ENCODE data around the gene PPIA.
"Not testable (repeated sequence)": the region's sequence is repeated elsewhere in the genome, so short reads cannot be mapped to it uniquely, and the experiment has no call there.

PPIA gene

DNA sequence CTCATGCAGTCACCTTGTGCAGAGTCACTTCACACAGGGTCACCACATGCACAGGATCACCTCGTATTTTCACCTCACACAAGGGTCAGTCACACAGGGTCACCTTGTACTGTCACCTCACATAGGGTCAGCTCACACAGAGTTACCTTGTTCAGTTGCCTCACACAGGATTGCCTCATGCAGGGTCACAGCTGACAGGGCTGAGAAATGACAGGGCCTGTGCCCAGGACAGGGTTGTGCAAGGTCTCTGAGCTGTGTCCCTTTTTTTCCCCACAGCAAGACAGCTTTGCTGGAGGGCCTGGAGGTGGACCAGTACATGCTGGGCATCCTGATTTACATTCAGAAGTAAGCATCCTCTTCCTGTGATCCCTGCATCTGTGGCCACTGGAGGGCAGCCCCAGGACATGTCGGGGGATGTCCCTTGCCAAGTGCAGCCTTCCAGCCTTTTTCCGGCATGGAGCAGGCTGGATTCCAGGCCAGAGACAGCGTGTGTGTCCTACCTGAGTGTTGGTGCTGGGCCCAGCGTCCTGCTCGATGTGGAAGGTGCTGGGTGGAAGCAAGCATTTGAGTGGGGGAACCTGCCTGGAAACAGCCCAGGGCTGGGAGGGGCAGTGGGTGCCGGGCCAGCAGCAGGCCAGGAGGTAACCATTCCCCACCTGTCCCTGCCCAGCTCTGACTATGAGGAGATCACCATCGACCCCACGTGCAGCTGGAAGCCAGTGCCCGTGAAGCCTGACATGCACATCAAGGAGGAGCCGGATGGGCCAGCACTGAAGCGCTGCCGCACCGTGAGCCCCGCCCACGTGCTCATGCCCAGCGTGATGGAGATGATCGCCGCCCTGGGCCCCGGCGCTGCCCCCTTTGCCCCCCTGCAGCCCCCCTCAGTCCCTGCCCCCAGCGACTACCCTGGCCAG lies 31.6 kb upstream of the PPIA start:
- no peak for DNase-seq

DNA sequence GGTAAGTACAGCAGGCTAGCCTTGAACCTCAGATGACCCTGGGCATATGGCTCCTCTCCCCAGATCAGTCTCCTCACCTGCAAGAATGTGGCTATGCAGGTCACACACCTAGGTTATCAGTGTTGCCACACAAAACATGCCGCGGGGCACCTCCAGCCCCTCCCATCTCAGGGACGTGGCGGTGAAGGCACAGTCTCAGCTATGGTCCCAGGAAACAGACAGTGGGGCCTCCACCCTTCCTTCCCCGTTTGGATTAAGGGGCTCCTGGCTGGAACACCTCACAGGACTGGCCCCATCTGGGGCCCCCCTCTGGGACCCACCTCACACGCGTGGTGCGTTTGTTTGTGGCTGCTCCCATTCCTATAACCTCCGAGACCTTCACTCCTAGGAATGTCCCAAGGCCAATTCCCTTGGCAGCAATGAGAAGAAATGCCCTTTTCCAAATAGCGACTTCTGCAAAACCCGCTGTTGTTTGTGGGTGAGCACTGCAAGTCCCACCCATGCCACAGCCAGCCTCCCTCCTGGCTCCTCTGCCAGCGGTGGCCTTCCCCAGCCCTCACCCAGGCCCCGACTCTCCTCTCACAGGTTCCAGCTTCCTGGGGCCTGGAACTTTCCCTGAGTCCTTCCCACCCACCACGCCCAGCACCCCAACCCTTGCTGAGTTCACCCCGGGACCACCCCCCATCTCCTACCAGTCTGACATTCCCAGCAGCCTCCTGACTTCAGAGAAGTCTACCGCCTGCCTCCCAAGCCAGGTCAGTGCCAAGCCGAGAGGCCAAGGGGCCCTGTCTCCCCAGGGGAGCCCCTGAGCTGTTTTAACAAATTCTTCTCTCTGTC lies 30.7 kb upstream of the PPIA start:
- no peak for DNase-seq

DNA sequence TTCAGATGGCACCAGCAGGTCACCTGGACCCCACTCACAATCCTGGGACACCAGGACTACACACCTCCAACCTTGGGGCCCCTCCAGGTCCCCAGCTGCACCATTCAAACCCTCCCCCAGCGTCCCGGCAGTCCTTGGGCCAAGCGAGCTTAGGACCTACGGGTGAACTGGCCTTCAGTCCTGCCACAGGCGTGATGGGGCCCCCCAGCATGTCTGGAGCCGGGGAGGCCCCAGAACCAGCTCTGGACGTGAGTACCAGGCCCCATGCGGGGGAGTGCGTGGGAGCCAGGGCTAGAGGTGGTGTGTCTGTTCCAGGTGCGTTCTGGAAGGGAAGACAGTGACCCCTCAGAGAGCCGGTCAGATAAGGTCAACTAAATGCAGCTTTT lies 30.1 kb upstream of the PPIA start:
- DNase-seq: no peak

DNA sequence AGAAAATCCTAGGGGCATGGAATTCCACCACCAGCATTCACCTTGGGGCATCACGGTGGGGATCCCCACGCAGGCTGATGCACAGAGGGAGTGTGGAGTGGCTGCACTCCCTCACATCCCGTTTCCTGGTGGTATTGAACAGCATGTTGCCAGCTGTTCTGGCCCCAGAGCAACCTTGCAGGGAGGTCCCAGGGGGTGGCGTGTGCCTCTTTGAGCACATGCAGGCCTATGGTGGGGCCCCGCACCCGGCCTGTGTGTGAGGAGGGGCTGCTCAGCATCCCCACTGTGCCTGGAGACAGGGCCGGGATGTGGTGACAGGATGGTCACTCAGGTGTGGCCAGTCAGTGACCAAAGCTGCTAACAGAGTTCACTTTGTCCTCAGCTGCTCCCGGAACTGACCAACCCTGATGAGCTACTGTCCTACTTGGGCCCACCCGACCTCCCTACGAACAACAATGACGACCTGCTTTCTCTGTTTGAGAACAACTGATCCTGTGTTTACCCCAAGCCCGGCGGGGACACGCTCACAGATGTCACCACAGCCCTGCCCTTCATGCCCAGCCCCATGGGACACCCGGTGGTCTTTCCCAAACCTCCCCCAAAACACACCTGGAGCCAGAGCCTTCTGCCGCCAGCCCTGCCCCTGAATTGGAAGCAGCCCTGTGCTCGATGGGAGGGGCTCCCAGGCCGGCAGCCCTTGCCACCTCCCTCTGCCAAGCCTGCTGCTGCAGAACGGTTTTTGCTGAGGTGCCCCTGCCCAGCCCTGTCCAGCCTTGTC lies 29.2 kb upstream of the PPIA start:
- no peak for DNase-seq

DNA sequence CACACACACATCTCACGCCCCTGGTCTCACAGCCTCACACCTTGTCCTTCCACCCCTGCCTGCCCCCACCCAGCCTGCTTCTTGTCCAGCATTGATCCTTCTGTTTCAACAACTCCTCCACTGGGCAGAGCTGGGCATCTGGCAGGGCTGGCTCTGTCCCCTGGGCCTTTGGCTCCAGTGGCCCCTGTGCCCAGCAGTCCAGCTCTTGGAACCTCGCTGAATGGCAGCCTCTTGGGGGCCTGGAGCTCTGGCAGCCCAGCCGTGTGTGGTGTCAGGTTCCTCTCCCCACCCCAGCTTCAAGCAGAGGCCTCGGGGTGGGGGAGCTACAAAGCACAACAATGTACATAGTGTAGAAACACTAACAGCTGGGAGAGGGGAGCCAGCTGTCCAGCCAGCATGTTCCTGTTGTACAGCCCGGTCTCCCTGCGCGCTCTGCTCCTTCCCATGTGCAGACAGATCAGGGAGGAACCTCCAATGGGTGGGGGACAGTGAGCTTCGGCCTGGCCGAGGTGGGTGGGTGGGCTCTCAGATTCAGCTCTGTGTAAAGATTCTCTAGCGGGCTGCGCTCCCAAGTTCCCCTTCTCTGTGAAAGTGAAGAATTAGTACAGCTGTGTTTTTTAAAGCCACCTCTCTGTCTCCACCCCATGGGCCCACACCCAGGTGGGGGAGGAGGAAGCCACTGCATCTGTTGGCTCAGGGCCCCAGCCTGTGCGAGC lies 28.4 kb upstream of the PPIA start:
- no peak for DNase-seq

DNA sequence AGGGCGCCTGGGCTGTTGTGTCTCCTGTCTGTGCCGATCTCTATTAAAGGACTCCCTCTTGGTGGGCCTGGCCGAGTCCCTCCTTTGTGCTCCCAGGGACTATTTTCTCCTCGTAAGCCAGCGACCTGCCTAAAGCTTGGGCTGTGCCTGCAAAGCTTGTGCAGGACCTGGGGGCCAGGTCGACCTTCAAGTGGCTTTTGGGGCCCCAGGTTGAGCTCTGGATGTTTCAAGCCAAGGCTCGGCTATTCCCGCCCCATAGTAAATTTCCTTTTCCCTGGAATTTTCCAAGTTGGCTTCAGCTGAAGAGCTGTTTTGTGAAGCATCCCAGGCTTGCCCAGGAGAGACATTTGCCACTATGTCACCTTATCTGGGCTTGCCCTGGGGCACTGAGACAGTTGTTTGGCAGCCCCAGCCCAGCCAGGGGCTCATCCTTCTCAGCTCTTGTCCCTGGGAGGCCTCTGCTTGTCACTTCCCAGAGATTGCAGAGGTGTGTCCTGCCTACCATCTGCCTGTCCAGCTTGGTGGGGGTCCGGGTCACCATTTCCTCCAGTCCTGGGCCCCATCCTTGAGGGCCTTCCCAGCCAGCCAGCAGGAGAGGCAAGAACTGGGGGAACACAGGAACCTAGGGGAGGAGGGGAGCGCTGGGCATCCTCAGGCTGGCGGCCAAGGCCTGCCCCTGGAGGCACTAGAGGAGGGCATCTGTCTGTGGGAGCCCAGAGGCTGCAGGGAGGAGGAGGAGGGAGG lies 27.7 kb upstream of the PPIA start:
- no peak for DNase-seq

DNA sequence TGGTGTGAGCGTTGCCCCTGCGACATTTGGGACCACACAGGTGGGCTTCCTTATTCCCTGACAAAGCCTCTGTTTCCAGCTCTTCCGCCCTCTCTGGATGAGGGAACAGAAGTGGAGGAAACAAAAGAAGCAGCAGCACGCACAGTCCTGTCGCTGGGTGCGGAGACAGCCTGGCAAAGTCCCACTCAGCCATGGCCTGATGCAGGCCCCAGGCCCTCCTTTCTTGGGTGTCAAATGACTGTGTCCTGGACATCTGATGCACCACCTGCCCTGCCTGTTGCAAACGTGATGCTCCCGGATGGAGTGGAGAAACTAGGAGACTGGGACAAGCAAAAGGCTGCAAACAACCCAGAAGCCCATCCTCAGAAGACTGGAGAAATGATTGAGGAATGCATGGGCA lies 27.1 kb upstream of the PPIA start:
- DNase-seq: no peak

DNA sequence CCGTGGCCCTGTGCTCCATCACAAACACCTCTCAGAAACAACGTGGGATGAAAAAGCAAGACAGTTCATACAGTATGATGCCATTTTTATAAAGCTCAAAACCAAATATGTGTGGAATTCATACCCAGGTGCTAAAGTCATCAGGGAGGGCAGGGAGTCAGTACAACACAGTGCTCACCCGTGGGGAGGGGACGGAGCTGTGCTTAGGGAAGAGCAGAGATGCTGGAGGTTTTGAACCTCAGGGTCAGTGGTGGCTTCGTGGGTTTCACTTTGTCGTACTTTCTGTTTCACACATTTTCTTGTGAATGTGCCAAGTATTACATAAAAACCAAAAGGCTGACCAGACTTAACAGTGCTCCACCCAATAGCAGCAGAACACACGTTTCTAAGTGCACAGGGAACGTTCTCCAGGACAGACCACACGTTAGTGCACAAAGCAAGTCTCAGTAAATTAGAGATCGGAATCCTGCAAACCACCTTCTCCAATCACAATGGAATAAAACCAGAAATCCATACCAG lies 26.6 kb upstream of the PPIA start:
- no peak for DNase-seq

DNA sequence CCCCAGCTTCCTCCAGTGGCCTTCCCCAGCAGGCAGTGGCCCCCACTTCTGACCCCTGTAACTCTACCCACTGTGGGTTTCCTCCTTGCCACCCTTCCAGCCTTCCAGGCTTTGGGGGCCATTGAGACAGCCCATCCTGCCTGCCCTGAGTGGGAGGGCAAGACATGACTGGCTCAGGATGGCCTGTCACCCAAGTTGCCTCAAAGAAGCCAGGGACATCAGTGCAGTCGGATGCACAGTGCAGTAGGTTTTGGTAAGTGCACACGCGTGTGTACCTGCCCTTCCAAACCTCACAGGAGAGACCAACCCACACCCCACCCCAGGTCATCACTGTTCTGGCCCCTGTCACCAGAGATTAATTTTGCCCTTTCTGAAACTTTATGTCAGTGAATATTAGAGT lies 25.1 kb upstream of the PPIA start:
- DNase-seq: no peak

DNA sequence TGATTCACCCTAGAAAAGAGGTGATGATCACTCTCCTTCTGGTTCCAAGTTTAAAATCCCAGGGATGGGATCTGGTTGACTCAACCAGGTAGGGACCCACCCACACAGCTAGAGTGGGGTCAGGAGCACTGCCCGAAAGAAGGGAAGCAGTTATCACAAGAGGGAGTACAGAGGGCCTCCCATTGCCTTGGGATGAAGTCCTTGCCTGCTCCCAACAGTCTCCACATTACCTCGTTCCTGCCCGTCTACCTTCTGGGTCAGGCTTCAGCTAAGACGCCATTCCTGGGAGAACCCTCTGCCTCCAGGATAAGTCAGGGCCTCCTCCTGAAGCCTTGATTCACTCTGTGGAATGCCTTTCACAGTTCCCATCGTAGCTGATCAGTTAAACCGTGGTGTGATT lies 24.0 kb upstream of the PPIA start:
- DNase-seq: no peak

DNA sequence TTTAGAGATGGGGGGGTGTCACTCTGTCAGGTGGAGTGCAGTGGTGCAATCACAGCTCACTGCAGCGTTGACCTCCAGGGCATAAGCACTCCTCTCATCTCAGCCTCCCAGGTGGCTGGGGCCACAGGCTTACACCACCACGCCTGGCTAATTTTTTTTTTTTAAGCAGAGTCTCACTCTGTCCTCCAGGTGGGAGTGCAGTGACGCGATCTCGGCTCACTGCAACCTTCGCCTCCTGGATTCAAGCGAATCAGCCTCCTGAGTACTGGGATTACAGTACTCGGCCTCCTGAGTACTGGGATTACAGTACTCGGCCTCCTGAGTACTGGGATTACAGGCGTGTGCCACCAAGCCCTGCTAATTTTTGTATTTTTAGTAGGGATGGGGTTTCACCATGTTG lies 23.6 kb upstream of the PPIA start:
- DNase-seq: no peak

DNA sequence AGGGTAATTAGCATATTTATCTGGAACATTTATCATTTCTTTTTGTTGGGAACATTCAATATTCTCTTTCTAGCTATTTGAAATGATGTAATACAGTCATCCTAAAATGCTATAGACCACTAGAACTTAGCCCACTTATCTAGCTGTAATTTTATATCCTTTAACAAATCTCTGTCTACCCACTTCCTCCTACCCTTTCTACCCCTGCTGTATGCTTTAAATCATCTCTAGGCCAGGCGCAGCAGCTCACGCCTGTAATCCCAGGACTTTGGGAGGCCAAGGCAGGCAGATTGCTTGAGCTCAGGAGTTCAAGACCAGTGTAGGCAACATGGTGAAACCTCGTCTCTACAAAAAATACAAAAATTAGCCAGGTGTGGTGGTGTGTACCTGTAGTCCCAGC lies 22.0 kb upstream of the PPIA start:
- not testable (repeated sequence) for DNase-seq

DNA sequence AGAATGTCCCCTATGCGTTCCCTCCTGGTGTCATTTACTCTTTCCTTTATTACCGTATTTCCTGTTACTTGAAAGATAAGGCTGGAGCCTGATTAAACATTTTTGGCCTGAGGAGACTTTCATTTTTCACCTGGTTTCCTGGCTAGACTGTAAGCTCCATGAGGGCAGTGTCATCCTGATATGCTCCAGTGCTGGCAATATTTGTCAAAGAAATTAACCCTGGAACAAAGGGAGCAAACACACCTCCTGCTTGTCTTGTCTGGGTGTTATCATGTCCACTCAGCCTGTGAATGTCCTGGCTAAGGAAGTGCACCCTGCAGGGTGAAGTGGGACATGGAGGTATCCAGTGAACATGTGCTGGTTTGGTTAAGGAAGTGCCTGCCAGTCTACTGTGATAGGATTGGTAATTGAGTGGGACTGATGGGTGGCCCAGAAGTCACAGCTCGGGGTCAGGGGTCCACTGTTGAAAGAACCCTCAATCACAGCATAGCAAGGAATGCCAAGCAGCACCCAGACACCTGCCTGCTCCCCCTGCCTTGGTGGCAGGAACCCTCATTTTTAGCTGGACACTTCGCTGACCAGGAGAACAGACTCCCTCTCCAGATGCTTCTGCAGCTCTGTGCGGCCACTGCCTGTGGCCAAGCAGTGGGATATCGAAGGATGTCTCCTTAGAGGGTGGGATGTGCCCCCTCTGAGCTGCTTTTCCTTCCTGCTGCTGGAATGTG lies 20.9 kb upstream of the PPIA start:
- no peak for DNase-seq

DNA sequence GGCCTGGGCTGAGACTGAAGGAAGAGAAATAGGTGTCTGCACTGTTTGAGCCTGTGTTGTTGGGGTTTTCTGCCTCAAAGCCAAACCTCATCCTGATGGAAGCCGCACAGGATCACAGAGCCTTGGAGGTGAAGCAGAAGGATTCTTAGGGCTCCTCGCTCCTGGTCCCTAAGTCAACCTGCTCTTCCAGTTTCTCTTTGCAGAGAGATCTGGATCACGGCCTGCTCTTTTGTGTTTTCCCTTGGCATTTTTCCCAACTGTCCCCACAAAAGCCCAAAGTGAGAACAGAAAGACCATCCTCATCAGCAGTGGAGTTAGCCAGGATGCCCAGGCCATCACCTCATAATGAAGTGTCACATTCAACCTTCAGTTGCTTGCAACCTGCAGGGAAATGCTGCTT lies 20.3 kb upstream of the PPIA start:
- DNase-seq: no peak

DNA sequence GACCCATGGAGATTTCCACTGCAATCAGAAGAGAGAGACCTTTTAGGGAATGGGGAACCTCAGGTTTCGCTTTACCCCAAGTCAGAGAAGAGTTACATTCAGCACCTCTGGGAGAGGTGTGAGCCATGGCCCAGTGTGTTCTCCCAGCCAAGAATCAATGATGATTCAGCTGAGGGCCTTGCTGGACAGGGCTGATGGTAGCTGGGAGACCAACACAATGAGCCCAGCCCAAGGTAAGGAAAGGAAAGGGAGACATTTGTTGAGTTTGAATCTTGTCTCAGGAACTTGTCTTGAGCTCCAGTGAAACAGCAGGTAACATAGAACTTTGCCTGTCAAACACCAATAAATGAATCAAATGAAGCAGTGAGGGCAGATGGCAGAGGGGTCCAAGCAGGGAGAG lies 14.0 kb upstream of the PPIA start:
- no peak for DNase-seq

DNA sequence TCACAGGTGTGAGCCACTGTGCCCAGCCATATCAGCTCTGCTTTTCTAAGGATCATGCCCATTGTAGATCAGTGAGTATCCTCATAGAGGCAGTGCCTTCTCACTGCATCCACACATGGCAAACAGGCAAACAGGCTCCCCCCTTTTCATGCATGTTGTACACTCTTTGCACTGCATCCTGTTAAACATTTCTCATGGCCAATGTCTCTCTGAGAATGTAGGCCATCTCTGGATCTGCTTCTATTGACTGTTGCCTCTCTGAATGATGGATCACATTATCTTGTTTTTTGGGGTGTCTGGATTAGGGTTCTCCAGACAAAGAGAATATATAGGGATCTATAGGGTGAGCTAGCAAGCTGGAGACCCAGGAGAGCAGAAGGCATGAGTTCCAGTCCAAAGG lies 13.1 kb upstream of the PPIA start:
- no peak for DNase-seq

DNA sequence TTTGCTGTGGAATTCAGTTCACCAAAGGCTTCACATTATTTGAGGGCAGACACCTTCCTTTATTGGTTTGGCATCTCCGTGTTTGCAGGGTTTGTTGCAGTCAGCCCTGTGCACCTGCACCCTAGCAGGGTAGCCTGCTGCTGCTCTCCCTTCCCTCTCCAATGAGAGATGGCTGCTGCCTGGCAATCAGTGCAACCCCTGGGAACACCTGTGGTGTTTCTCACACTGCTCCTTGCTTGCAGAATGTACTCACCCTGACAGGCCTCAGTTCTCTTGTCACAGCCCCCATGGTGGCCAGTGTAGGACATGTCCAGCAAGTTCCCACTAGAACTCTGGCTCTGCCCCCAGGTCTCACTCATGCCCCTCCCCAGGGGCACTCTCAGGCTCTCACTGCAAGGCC lies 12.1 kb upstream of the PPIA start:
- no peak for DNase-seq

DNA sequence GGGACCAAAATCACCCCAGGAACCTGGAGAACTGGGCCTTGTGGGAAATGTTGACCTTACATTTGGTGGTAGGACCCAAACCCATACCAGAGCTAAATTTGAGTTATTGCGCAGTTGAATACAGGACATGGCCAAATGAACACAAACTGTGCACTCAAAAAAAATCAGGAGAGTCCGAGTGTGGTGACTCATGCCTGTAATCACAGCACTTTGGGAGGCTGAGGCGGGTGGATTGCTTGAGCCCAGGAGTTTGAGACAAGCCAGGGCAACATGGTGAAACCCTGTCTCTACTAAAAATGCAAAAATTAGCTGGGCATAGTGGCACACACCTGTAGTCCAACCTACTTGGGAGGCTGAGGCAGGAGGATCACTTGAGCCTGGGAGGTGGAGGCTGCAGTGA lies 11.3 kb upstream of the PPIA start:
- not testable (repeated sequence) for DNase-seq

DNA sequence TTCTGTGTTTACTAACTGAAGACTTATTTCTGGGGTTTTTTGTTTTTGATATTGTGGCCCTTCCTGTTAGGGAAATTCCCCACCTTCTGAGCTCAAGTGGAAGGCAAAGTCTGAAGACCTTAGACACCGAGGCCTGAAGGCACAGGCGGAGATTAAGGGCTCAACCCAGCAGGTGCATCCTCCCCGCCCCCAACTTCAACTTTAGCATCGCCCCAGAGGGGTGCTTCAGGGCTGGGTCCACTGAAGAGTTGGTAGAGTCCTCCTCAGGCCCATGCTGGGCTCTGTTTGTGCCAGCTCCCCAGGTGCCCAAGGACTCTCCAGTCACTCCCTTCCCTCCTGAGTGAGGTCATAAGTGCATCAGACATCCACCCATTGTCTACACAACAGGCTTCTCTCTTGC lies 9.4 kb upstream of the PPIA start:
- no peak for DNase-seq

DNA sequence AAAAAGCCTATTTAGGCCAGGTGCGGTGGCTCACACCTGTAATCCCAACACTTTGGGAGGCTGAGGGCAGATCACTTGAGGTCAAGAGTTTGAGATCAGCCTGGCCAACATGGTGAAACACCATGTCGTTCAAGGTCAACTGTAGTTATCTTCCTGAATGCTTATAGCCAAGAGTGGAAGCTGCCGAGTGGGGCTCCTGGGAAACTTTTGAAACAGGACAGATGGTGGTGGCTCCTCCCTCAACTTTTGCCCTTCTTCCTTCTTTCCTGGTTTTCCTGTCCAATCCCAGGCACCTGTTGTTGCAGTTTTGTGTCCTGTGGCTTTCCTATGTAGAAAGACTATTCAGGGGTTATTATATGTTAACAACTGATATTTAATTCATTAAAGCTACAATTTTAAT lies 8.7 kb upstream of the PPIA start:
- no peak for DNase-seq

DNA sequence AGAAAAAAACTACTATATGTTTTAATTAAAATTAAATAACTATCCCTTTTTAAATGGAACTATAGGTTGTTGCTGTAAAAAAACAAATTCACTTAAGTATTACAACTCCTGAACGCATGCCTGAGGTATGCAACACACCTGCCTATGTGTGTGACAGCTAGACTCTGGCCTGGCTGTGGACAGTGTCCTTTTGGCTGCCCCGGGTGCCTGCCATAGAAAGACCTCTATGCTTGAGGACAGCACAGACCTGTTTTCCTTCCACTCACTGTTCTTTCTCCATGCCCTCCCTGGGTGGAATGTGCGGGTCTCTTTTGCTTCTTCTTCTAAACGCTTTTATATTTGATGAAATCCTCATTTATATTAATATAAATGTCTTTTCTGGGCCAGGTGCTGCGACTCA lies 6.5 kb upstream of the PPIA start:
- no peak for DNase-seq

All from GF-D8 (cell line).